ENCODE results near the gene ALDH18A1. TPM values are rescaled to one million over a fixed set of nuclear protein-coding genes. Genes with fewer than 3 reads are reported as not detected.

ALDH18A1 gene
- total RNA-seq, 1 experiment from 2014 or later: 114 TPM

GRCh38 chr10:95597788-95598187 is 58.7 kb downstream of the ALDH18A1 start:
- H2BK5ac ChIP-seq (ENCODE audit: insufficient read length, low read length): no peak overlapping the region
- H2AFZ ChIP-seq (ENCODE audit: low read length): no peak overlapping the region
- H3K79me2 ChIP-seq (ENCODE audit: insufficient read depth, low read length): no peaks in the 10 kb centered on the region
- peaks cover 2% of the 10 kb centered on the region; the same call in 1 of the 2 replicates for H3K4me1 ChIP-seq (ENCODE audit: insufficient read depth, low read length)
- no peak for TF ChIP-seq CTCF (conservative IDR thresholded peaks at IDR 0.05)
- H2BK20ac ChIP-seq (ENCODE audit: low read depth, low read length, poor library complexity, severe bottlenecking): no peak overlapping the region
- H4K20me1 ChIP-seq (ENCODE audit: control insufficient read depth, insufficient read depth, insufficient read length): no peaks in the 10 kb centered on the region
- Mint-ChIP-seq H3K27me3 (ENCODE audit: low read depth) (no peaks in the 10 kb centered on the region; the same call in 1 of the 2 replicates), H3K4me3 (no peak overlapping the region), H3K9me3 (no peaks in the 10 kb centered on the region; a peak in 1 of 5 replicates), H3K36me3 (ENCODE audit: insufficient read depth in 1 of 3, low read depth in 3 of 3) (no peaks in the 10 kb centered on the region; a peak in 1 of 7 replicates), H3K27ac (no peak overlapping the region; a peak in 1 of 7 replicates), H3K4me1 (peaks cover 2 to 10% of the 10 kb centered on the region in 2 experiments)
- no peak overlapping the region for H4K91ac ChIP-seq (ENCODE audit: insufficient read length, low read depth, low read length)
- H2AK5ac ChIP-seq (ENCODE audit: insufficient read length, low read length): no peak overlapping the region
- no peak overlapping the region for H2BK12ac ChIP-seq (ENCODE audit: insufficient read length, low read depth, low read length)
- H3K56ac ChIP-seq (ENCODE audit: insufficient read length, low read depth, low read length): no peak overlapping the region
- no peak for DNase-seq
- H2BK120ac ChIP-seq (ENCODE audit: low read depth, low read length, poor library complexity, severe bottlenecking): no peak overlapping the region
- no peaks in the 10 kb centered on the region for H3K23me2 ChIP-seq (ENCODE audit: insufficient read length, low read depth, low read length, poor library complexity, severe bottlenecking)
- H4K8ac ChIP-seq (replicated peaks; ENCODE audit: insufficient read length, low read depth, low read length): no peak overlapping the region
- H3K4me2 ChIP-seq (ENCODE audit: insufficient read depth, insufficient read length, low read length): no peak overlapping the region
- H3T11ph ChIP-seq (ENCODE audit: low read length): no peak overlapping the region
- H3K9me3 ChIP-seq (ENCODE audit: control insufficient read depth, low read depth, low read length): no peaks in the 10 kb centered on the region
- H4K5ac ChIP-seq (ENCODE audit: insufficient read length, low read depth, low read length): no peak overlapping the region
- WGBS (ENCODE audit: extremely low coverage, insufficient read length, low lambda C conversion rate): no CpG with 5 or more reads among the region's 1 CpG
- no peak overlapping the region for H2BK15ac ChIP-seq (ENCODE audit: low read depth, low read length)
- H3K18ac ChIP-seq (ENCODE audit: insufficient read length, low read depth, low read length): no peak overlapping the region
- H3K27me3 ChIP-seq (ENCODE audit: insufficient read depth, low read length): no peaks in the 10 kb centered on the region
- H3K14ac ChIP-seq (ENCODE audit: insufficient read depth, low read length): no peak overlapping the region
- no peaks in the 10 kb centered on the region for H3K79me1 ChIP-seq (ENCODE audit: insufficient read depth, low read depth, low read length, poor library complexity, severe bottlenecking)
- H3K4ac ChIP-seq (ENCODE audit: low read depth, low read length): no peak overlapping the region
- H3K9ac ChIP-seq (ENCODE audit: extremely low read depth, insufficient read length, low read length): no peak overlapping the region
- H3K27ac ChIP-seq (ENCODE audit: insufficient read length, low read depth, low read length): no peak overlapping the region
- no peak overlapping the region for H3K23ac ChIP-seq (ENCODE audit: insufficient read length, low read depth, low read length)

All from H9 (cell line).